HFF-Myc (cell line): ENCODE results near the gene RNF183.

Source experiments
- DNase-seq: peaks from one replicate; pipeline ENCODE4 v3.0.0-alpha.2; 2011; ENCODE audit warnings: low read depth; ENCODE audit errors: extremely low read depth
- H3K4me3 ChIP-seq: replicated peaks from 2 replicates; pipeline ENCODE4 v1.5.1; 2011; ENCODE audit warnings: low read depth, mild to moderate bottlenecking, control low read depth, low read length
- TF ChIP-seq, protein P1 (sequence below): IDR thresholded peaks from 2 replicates; pipeline ENCODE4 v1.5.1; 2012; ENCODE audit warnings: mild to moderate bottlenecking, low read depth, low read length, control low read depth; ENCODE audit errors: missing control alignments

RNF183 gene

GRCh38 chr9:113309204-113309813 lies 6.1 kb upstream of the RNF183 start:
- no peak overlapping the region for H3K4me3 ChIP-seq
- no peak for DNase-seq
- TF ChIP-seq, protein P1, sequence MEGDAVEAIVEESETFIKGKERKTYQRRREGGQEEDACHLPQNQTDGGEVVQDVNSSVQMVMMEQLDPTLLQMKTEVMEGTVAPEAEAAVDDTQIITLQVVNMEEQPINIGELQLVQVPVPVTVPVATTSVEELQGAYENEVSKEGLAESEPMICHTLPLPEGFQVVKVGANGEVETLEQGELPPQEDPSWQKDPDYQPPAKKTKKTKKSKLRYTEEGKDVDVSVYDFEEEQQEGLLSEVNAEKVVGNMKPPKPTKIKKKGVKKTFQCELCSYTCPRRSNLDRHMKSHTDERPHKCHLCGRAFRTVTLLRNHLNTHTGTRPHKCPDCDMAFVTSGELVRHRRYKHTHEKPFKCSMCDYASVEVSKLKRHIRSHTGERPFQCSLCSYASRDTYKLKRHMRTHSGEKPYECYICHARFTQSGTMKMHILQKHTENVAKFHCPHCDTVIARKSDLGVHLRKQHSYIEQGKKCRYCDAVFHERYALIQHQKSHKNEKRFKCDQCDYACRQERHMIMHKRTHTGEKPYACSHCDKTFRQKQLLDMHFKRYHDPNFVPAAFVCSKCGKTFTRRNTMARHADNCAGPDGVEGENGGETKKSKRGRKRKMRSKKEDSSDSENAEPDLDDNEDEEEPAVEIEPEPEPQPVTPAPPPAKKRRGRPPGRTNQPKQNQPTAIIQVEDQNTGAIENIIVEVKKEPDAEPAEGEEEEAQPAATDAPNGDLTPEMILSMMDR = peak; percentile 72

GRCh38 chr9:113307396-113307975 lies 4.3 kb upstream of the RNF183 start:
- TF ChIP-seq, protein P1 = no peak
- H3K4me3 ChIP-seq = no peak overlapping the region
- no peak for DNase-seq

GRCh38 chr9:113306566-113306965 lies 3.4 kb upstream of the RNF183 start:
- TF ChIP-seq, protein P1 = no peak
- H3K4me3 ChIP-seq = no peak overlapping the region
- no peak for DNase-seq

DNA sequence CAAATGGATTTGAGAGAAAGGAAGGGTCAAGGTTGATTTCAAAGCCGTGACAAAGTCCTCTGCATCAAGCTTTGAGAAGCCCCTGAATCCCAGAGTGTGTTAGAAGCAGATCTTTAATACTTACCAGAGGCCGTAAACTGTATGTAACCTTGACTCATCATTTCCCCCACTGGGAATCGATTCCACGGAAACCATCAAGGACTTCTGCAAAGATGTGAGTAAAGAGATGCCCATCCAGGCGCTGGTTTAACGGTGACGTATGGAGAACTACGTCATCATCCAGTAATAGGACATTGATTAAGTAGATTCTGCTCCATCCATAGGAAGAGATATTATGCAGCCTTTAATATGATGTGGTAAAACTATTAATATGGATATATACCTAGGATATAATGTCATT lies 1.6 kb downstream of the RNF183 start:
- TF ChIP-seq, protein P1 = no peak
- no peak for DNase-seq
- H3K4me3 ChIP-seq = no peak overlapping the region

GRCh38 chr9:113299800-113300292 lies 3.3 kb downstream of the RNF183 start:
- TF ChIP-seq, protein P1 = no peak
- DNase-seq = no peak
- H3K4me3 ChIP-seq = no peak overlapping the region

DNA sequence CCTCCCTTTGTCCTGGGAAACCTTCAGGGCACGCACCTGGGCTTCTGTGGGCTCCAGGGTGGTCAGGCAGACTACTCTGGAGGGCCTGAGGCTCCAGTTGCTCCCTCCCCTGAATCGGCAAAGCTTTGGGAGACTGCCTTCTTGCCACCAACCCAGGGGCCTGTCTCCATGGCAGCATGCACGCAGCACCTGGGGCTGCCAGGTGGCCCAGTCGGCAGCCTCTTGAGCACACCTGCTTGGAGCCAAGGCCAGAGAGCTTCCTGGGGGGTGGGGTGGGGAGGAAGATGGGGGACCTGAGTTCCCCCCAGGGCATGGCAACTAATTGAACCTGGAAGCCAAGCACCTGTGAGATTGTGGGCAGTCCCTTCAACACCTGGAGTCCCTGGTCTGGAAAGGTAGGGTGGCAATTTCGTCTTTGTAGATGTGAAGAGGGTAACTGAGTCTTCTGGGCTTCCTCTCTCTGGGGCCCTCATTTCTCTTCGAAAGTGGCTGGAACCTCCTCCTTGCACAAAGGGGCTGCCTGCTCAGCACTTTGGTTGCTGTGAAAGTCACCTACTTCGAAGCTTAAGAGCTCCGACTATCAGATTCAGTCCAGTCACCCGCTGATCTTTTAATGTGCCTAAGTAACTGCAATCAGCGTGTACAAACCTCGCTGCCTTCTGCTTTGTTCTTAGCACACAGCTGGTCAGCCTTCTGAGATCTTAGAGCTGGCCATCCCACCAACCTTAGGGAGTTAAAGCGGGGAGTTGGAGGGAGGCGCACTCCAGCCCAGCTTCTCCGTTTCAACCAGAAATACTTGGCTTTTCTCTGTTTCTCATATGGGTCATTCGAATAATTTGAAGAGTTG lies 4.0 kb downstream of the RNF183 start:
- no peak overlapping the region for H3K4me3 ChIP-seq
- TF ChIP-seq, protein P1 = no peak
- no peak for DNase-seq
